ENCODE data around the gene MAZ.
"Not testable (repeated sequence)": the region's sequence is repeated elsewhere in the genome, so short reads cannot be mapped to it uniquely, and the experiment has no call there.

Gene MAZ

DNA sequence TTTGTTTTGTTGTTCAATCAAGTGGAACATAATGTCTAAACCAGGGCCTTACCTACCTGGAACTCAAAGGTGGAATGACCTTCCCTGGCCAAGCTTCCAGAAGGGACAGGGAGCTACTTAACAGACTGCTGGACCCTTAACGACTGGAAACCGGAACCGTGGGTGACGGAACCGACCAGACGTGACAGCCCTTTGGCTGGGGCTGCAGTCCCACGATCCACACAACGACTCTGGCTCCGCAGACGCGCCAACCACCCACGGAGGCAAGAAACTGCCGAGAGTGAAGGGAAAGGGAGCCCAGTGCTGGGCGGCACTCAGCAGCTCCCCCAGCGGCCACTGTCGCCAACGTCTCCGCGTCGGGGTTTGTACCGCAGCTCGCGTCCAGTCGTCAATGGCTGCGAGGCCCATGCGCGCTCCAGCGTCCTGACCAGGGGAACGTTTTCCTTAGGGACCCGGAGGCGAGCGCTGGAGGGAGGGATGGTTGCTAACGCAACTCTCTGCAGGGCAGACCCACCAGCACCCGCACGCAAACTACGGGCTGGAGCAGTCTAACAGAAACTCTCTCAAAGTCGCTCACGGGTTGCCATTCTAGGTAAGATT lies 21.3 kb upstream of the MAZ start:
- DNase-seq, result no peak

DNA sequence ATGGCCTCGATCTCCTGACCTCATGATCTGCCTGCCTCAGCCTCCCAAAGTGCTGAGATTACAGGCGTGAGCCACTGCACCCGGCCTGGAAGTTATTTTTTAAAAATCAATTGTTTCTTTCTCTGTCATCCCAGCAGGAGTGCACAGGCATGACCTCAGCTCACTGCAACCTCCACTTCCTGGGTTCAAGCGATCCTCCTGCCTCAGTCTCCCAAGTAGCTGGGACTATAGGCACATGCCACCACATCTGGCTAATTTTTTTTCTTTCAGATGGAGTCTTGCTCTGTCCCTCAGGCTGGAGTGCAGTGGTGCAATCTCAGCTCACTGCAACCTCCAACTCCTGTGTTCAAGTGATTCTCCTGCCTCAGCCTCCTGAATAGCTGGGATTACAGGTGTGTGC lies 19.2 kb upstream of the MAZ start:
- not testable (repeated sequence) for DNase-seq

DNA sequence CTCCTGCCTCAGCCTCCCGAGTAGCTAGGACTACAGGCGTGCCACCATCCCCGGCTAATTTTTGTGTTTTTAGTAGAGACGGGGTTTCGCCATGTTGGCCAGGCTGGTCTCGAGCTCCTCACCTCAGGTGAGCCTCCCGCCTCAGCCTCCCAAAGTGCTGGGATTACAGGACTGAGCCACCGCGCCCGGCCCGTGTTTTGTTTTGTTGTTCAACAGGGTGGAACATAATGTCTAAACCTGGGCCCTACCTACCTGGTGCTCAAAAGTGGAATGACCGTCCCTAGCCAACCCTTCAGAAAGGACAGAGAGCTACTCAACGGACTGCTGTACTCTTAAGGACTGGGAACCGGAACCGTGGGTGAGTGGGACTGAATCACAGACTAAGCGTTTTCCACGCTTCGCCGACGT lies 16.6 kb upstream of the MAZ start:
- no peak for DNase-seq

DNA sequence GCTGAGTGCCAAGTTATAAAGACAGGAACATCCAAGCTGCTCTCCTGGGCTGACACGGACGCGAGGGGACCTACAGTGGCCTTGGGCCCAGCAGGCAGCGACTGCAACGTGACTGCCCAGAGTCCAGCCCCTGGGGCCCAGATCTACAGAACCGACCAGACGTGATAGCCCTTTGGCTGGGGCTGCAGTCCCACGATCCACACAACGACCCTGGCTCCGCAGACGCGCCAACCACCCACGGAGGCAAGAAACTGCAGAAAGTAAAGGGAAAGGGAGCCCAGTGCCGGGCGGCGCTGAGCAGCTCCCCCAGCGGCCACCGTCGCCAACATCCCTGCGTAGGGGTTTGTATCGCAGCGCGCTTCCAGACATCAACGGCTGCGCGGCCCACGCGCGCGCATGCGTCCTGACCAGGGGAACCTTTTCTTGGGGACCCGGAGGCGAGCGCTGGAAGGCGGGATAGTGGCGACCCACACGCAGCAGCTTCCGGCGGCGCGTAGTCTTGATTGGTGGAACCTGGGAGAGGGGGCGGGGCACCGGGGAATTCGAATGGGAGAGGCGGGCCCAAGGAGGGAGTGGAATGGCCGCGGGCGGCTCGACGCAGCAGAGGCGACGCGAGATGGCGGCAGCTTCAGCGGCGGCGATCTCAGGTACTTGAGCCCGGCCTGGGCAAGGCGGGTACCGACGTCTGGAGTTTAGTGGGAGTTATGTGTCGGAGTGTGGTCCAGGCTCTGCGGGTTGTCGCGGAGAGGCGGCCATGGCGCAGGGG lies 16.0 kb upstream of the MAZ start, which contains the start of gene KIF22:
TSS of gene KIF22 (plus strand) at position 569 of the 766 bp plus-strand sequence. CDS start at position 578, 9 bp downstream.
- peak; percentile 48 for DNase-seq

DNA sequence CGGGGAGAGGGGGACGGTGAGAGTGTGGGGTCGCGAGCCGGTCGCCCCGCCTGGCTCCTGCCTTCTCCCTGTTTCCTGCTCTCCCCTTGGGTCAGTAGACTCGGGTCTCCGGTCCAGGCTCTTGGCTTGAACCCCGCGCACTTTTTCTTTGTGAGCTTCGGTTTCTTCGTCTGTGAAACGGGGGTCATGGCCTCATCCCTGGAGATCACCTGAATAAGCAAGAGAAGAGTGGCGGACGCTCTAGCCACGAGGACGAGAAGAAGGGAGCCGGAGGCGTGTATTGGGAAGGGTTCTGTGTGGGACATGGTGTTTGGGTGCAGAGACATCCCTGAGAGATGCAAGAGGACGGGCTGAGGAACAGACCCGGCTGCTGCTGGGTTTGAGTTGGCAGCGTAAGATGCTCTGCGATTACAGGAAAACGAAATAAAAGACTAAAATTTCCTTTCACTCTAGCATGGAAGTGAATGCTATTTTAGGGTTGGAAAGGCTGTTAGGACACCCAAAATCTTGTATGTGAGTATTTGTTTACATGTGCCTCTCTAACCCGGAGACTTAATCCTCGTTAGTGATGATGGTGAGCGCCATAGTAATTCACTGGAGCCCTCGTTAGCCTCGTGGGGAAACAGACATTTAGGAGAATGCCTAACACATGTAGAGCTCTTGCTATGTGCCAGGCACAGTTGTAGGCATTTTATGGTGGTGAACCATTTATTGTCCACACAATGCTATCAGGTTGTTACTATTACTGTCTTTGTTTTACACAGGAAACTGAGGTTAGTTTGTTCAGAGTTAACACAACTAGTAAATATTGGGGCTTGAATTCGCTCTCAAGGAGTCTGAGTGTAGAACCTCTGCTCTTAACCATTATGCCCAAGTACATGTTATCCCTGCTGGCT lies 15.1 kb upstream of the MAZ start:
- DNase-seq, result no peak

DNA sequence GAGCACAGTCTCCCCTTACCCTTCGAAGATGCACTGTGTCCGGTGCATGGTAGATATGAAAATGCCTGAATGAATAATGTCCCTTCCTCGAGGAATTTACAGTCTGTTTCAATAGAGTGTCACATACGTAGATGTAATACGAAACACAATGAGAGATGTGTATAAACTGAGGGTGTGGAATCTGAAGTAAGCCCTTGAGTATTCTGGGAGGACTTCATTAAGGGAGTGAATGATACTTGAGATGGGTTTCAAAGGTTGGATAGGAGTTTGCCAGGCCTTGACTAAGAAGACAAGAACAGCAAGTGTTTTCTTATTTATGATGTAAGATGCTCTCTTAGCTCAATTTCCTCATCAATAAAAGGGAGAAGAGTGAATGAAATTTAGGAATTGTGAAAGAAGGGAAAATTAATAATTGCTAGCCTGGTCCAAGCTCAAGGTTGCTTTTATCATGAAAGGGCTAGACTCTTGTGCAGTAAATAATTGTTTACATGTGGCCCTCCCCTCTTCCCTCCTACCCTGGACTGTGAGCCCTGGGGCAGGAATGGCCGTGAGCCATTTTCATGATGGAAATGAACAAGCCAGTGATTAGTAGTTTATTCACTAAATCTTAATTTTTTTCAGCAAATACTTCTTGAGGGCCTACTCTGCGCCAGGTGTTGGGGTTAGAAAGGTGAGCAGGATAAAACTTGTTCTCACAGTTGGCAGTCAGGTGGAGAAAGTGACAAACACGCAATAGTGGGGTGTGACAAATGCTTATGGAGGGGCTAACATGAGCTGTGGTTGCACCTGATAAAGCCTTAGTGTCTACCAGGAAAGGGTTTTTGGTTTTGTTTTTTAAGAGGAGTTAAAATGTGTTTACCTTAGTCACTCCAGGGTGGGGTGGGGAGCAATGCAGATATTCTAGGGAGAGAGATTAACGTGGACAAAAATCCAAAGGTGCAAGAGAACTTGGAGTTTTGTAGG lies 14.2 kb upstream of the MAZ start:
- no peak for DNase-seq

DNA sequence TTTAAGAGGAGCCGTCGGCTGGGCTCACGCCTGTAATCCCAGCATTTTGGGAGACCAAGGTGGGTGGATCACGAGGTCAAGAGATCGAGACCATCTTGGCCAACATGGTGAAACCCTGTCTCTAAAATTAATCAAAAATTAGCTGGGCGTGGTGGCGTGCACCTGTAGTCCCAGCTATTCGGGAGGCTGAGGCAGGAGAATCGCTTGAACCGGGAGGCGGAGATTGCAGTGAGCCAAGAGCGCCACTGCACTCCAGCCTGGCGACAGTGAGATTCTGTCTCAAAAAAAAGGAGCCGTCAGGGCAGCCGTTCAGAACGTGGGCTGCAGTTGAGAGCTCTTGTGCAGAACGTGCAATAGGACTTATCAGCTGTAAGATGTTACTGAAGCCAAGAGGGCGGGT lies 13.2 kb upstream of the MAZ start:
- not testable (repeated sequence) for DNase-seq

DNA sequence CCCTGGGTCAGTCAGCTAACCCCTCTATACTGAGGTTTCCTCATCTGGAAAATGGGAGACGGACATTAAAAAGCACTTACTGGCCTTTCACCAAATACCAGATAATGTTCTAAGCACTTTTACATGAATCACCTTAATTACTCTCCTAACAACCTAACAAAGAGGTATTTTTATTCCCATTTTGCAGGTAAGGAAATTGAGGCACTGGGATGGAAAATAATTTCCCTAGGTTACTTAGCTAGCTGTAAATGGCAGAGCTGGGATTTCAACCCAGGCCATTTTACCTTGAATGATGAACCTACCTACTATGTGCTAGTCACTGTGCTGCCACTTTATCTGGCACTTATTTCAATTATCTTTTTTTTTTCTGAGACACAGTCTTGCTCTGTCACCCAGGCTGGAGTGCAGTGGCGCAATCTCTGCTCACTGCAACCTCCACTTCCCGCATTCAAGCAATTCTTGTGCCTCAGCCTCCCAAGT lies 12.1 kb upstream of the MAZ start:
- DNase-seq, result no peak

DNA sequence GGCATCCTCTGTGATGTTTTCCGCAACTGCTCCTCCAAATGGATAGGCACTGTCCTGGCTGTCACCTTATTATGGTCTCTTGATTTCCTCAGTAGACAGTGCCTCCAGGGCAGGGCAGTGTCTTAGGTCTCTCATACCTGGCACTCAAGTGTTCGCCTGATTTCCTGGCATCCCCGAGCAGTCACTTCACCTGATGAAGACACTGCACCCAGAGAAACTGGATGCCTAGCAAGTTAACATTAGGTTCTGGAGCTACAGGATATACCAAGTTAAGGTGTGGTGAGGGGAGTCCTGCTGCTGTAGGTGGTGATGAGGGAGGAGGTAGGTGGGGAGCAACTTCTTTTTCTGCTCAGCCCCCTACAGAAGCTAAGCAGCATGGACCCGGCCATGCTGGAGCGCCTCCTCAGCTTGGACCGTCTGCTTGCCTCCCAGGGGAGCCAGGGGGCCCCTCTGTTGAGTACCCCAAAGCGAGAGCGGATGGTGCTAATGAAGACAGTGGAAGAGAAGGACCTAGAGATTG lies 3.9 kb upstream of the MAZ start:
- no peak for DNase-seq

DNA sequence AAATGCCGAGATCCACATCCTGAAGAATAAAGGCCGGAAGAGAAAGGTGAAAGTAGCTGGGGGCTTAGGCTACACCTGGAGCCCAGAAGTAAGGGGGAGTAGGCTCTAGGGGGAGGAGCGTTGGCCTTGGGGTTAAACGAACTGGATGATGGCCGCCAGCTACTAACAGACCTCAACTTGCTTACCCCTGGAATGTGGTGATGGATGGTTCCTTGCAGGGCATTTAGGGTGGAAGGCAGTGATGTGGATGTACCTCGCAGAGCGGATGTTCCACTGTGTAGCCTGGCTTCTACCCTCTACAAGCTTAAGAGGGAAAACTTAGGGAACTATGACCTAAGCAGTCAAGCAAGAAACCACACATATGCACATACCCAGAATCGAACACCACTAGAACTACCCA lies 2.3 kb upstream of the MAZ start:
- DNase-seq, result no peak

DNA sequence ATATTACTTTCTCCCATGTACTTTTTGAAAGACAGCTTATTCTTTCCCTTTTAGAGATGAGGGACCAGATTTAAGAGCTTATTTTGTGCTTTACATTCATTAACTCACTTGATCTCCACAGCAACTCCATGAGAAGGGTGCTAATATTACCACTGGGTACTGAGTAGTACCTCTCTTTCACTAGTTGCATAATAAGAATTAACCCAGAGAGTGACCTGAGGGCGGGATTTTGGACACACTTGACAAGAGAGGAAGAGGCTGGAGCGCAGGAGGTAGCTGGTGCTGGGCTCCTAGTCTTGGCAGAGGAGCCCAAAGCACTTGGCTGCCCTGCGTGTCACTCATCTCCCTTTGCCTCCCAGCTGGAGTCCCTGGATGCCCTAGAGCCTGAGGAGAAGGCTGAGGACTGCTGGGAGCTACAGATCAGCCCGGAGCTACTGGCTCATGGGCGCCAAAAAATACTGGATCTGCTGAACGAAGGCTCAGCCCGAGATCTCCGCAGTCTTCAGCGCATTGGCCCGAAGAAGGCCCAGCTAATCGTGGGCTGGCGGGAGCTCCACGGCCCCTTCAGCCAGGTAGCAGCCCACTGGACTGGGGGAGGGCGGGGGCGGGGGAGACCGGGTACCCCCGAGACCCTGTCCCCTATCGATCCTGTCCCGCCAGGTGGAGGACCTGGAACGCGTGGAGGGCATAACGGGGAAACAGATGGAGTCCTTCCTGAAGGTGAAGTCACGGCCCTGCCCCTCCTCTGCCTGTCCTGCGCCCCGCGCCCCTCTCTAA lies 1.7 kb upstream of the MAZ start:
- no peak for DNase-seq

DNA sequence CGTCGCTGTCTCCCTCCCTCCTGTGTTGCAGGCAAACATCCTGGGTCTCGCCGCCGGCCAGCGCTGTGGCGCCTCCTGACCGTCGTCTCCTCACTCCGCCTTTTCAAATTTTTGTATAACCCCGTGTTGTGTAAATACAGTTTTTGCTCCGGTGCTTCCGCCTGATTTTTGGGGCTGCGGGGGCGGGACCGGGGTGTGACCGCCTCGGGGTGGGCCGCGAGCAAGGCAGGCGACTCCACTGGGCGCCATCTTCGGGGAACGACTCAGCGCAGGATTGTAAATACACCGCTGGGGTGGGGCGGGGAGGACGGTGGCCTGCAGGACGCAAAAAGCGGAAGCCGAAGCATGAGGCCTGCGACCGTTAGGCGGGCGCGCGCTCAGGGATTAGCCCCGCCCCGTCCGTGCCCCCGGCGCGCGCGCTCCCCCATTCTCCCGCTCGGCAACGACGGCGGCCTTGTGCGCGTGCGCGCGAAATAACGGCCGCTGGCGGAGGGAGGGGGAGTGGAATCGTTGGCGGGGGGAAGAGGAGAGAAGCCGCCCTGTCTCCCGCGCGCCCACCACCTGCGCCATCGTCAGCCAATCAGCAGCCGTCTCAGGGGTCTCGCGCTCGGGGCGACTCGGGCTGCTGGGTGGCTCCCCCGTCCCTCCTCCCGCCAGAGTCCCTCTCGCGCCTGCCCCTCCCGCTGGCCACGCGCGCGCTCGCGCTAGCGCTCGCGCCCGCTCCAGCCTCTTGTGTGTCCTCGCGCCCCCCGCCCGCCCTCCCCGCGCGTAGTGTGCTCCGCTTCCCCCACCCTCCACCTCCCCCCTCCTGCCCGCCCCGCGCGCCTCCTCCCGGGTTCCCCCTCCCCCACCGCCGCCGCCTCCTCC lies 864 bp upstream of the MAZ start:
- DNase-seq, result peak; percentile 59

DNA sequence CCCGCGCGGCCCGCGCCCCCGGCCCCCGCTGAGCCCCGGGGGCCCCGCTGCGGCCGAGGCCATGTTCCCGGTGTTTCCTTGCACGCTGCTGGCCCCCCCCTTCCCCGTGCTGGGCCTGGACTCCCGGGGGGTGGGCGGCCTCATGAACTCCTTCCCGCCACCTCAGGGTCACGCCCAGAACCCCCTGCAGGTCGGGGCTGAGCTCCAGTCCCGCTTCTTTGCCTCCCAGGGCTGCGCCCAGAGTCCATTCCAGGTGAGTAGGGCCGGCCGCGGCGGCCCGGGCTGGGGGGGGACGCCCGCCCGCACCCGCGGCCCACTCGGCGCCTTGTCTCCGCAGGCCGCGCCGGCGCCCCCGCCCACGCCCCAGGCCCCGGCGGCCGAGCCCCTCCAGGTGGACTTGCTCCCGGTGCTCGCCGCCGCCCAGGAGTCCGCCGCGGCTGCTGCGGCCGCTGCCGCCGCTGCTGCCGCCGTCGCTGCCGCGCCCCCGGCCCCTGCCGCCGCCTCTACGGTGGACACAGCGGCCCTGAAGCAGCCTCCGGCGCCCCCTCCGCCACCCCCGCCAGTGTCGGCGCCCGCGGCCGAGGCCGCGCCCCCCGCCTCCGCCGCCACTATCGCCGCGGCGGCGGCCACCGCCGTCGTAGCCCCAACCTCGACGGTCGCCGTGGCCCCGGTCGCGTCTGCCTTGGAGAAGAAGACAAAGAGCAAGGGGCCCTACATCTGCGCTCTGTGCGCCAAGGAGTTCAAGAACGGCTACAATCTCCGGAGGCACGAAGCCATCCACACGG lies 504 bp downstream of the MAZ start:
- DNase-seq, result no peak

DNA sequence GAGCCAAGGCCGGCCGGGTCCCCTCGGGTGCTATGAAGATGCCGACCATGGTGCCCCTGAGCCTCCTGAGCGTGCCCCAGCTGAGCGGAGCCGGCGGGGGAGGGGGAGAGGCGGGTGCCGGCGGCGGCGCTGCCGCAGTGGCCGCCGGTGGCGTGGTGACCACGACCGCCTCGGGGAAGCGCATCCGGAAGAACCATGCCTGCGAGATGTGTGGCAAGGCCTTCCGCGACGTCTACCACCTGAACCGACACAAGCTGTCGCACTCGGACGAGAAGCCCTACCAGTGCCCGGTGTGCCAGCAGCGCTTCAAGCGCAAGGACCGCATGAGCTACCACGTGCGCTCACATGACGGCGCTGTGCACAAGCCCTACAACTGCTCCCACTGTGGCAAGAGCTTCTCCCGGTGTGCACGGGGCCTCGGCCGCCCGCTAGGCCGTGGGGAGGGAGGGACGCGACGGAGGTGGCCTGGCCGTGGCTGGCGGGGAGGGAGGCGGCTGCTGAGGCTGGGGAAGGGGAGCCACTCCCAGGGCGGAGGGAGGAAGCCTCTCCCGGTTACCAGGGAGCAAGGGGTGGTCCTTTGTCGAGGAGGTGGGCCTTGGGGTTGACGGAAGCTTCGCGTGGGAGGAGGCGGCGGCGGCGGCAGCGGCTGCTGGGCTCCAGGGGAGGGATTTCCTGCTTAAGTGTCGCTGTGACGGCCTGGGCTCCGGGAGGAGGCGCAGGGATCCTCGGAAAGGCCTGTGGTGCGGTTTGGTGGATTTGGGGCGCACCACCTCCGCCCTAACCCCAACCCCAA lies 1.3 kb downstream of the MAZ start:
- DNase-seq, result no peak

DNA sequence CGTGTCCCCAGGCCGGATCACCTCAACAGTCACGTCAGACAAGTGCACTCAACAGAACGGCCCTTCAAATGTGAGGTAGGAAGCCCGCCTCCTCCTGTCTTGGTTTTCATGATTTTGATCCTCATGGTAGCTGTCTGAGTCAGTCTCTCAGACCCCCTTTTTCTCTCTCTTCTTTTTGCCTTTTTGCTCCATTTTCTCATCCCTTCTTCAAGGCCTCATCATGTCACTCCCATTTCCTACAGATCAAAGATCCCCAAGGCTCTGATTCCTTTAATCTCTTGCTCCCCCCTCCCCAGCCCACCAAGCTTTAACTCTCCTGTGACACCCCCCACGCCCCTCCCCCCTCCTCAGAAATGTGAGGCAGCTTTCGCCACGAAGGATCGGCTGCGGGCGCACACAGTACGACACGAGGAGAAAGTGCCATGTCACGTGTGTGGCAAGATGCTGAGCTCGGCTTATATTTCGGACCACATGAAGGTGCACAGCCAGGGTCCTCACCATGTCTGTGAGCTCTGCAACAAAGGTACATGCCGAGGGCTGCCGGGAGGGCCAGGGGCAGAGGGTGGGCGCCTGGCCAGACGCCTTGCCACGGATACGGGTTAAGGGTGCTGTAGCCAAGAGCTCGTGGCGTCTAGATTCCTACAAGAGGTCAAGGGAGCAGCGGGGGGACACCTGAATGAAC lies 2.0 kb downstream of the MAZ start:
- no peak for DNase-seq

DNA sequence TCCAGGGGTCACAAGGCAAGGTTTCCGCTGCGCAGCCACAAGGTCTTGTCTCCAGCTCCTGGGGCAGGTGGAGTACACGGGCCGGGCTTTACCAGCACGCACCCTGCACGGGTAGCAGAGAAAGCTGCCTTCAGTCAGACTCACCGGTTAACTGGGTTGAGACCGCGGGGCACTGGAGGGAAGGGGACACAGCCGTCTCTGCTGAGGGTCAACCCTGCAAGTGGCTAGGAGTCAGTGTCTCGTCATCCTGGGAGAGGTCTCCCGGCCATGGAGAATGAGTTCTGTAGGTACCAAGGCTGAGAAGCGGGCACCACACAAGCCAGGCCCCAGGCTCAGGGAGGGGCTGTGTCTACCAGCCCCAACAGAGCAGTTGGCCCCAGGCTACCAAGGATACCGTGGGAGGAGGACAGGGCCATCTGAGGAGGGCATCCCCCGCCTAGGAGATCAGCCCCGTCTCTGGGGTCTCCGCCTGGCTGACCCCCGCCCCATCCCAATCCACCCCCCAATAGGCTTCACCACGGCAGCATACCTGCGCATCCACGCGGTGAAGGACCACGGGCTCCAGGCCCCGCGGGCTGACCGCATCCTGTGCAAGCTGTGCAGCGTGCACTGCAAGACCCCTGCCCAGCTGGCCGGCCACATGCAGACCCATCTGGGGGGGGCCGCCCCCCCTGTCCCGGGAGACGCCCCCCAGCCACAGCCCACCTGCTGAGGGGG lies 2.9 kb downstream of the MAZ start:
- no peak for DNase-seq

Data from cortex of kidney (tissue), 1 donor.